ENCODE results near the gene MAPK10. TPM values are rescaled to one million over a fixed set of nuclear protein-coding genes. Genes with fewer than 3 reads are reported as not detected.

Gene MAPK10
- polyA plus RNA-seq, 3 donors, result 0.36 TPM; not detected in 2

DNA sequence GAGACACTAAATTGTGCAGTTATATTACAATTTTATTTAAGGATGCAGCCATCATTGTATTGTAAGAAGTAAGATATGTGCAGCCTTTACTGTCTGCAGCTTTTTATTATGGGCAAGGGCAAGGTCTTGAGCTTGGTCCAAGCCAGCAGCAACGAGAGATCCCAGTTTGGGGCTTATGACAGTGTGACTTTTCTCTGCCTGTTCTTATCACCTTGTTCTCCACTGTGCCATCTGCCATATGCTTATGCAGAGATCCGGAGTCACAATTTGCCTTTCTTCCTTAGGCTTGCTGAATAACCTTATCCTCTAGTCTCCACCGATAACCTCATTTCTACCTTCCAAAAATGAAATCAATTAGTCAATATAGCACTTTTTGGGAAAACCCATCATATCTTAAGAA lies 30.4 kb downstream of the MAPK10 start:
- 92% methylated on average over 2 of the region's 3 CpGs for WGBS (ENCODE audit: insufficient coverage)
- no peak overlapping the region for H3K4me2 ChIP-seq (replicated peaks; ENCODE audit: extremely low read depth, low read length, poor library complexity, severe bottlenecking)
- TF ChIP-seq, protein P1, sequence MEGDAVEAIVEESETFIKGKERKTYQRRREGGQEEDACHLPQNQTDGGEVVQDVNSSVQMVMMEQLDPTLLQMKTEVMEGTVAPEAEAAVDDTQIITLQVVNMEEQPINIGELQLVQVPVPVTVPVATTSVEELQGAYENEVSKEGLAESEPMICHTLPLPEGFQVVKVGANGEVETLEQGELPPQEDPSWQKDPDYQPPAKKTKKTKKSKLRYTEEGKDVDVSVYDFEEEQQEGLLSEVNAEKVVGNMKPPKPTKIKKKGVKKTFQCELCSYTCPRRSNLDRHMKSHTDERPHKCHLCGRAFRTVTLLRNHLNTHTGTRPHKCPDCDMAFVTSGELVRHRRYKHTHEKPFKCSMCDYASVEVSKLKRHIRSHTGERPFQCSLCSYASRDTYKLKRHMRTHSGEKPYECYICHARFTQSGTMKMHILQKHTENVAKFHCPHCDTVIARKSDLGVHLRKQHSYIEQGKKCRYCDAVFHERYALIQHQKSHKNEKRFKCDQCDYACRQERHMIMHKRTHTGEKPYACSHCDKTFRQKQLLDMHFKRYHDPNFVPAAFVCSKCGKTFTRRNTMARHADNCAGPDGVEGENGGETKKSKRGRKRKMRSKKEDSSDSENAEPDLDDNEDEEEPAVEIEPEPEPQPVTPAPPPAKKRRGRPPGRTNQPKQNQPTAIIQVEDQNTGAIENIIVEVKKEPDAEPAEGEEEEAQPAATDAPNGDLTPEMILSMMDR (IDR thresholded peaks at IDR 0.05), result no peak
- H3K36me3 ChIP-seq (replicated peaks in 1 of 2; ENCODE audit: control insufficient read depth in 1 of 2, insufficient read depth in 2 of 2, low read length in 2 of 2), result no peaks in the 10 kb centered on the region
- H3K9me3 Mint-ChIP-seq, result peaks cover 0 to 5% (median 0%) of the 10 kb centered on the region in 7 donors
- intact Hi-C loops (cut with micrococcal nuclease), result loop anchor here in 1 of 2 donors (10.0 kb wide), 1 partner anchor 85 kb away; no protein-coding TSS in a partner anchor
- H3K27ac Mint-ChIP-seq, result no peak overlapping the region
- DNase-seq, result no peak
- H3K4me3 ChIP-seq (replicated peaks in 1 of 3; ENCODE audit: low read depth in 2 of 3, low read length in 3 of 3), result no peak overlapping the region
- no peaks in the 10 kb centered on the region for H3K36me3 Mint-ChIP-seq
- H3K9me3 ChIP-seq (replicated peaks in 1 of 2; ENCODE audit: control insufficient read depth in 1 of 2, insufficient read depth in 1 of 2, low read length in 2 of 2), result no peaks in the 10 kb centered on the region
- no peak overlapping the region for H2AFZ ChIP-seq (ENCODE audit: insufficient read depth, low read depth, low read length, poor library complexity, severe bottlenecking)
- peaks cover 2% of the 10 kb centered on the region for H3K4me1 Mint-ChIP-seq
- no peak overlapping the region for H3K9ac ChIP-seq (ENCODE audit: insufficient read depth, low read length, poor library complexity, severe bottlenecking)
- no peaks in the 10 kb centered on the region for H3K27me3 Mint-ChIP-seq (ENCODE audit: low read depth in 3 of 3)
- H3K4me3 Mint-ChIP-seq, result no peak overlapping the region
- no peaks in the 10 kb centered on the region for H3K27me3 ChIP-seq (ENCODE audit: control insufficient read depth in 2 of 2, insufficient read depth in 2 of 2, low read length in 2 of 2)
- H4K20me1 ChIP-seq (ENCODE audit: insufficient read depth, low read length), result no peaks in the 10 kb centered on the region
- no peaks in the 10 kb centered on the region for H3K79me2 ChIP-seq (ENCODE audit: insufficient read depth, low read length)
- no peaks in the 10 kb centered on the region for H3K4me1 ChIP-seq (ENCODE audit: control insufficient read depth in 1 of 2, insufficient read depth in 2 of 2, low read length in 2 of 2)
- H3K27ac ChIP-seq (ENCODE audit: low read depth in 1 of 2, low read length in 2 of 2), result no peak overlapping the region

DNA sequence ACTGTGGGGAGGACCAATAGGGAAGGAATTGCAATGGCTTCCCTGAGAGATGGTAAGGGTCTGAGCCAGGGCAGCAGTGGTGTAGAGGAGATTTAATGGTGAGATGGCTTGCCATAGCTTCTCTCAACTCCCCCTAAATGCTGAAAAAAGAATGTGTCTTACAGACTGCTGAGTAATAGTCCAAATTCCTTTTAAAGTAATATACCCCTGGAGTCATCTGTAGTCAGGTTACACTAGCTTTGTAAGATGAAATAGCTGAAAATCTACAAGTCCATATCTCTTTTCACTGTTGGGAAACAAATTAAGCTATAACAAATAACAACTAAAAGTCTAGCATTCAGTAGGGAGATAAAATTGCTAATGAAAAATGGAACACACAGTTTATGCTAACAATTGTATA lies 33.5 kb downstream of the MAPK10 start:
- H3K36me3 Mint-ChIP-seq, result no peaks in the 10 kb centered on the region
- no peak overlapping the region for H2AFZ ChIP-seq (ENCODE audit: insufficient read depth, low read depth, low read length, poor library complexity, severe bottlenecking)
- H3K36me3 ChIP-seq (replicated peaks in 1 of 2; ENCODE audit: control insufficient read depth in 1 of 2, insufficient read depth in 2 of 2, low read length in 2 of 2), result no peaks in the 10 kb centered on the region
- no peaks in the 10 kb centered on the region for H3K9me3 ChIP-seq (replicated peaks in 1 of 2; ENCODE audit: control insufficient read depth in 1 of 2, insufficient read depth in 1 of 2, low read length in 2 of 2)
- intact Hi-C loops (cut with micrococcal nuclease), result loop anchor here in 1 of 2 donors (10.0 kb wide), 1 partner anchor 88 kb away; no protein-coding TSS in a partner anchor
- H3K4me3 Mint-ChIP-seq, result no peak overlapping the region
- no peak overlapping the region for H3K9ac ChIP-seq (ENCODE audit: insufficient read depth, low read length, poor library complexity, severe bottlenecking)
- TF ChIP-seq, protein P1 (IDR thresholded peaks at IDR 0.05), result no peak
- H3K27me3 Mint-ChIP-seq (ENCODE audit: low read depth in 3 of 3), result no peaks in the 10 kb centered on the region
- H3K27ac Mint-ChIP-seq, result no peak overlapping the region
- H3K4me1 Mint-ChIP-seq, result peaks cover 2% of the 10 kb centered on the region
- H3K79me2 ChIP-seq (ENCODE audit: insufficient read depth, low read length), result no peaks in the 10 kb centered on the region
- H3K4me1 ChIP-seq (ENCODE audit: control insufficient read depth in 1 of 2, insufficient read depth in 2 of 2, low read length in 2 of 2), result no peaks in the 10 kb centered on the region
- H3K9me3 Mint-ChIP-seq, result peaks cover 0 to 5% (median 2%) of the 10 kb centered on the region in 7 donors
- no peak overlapping the region for H3K27ac ChIP-seq (ENCODE audit: low read depth in 1 of 2, low read length in 2 of 2)
- H3K4me3 ChIP-seq (replicated peaks in 1 of 3; ENCODE audit: low read depth in 2 of 3, low read length in 3 of 3), result no peak overlapping the region
- no peak overlapping the region for H3K4me2 ChIP-seq (replicated peaks; ENCODE audit: extremely low read depth, low read length, poor library complexity, severe bottlenecking)
- DNase-seq, result no peak
- no peaks in the 10 kb centered on the region for H4K20me1 ChIP-seq (ENCODE audit: insufficient read depth, low read length)
- no peaks in the 10 kb centered on the region for H3K27me3 ChIP-seq (ENCODE audit: control insufficient read depth in 2 of 2, insufficient read depth in 2 of 2, low read length in 2 of 2)
